Measurements from ENCODE around the gene GDF2.

The GDF2 gene

DNA sequence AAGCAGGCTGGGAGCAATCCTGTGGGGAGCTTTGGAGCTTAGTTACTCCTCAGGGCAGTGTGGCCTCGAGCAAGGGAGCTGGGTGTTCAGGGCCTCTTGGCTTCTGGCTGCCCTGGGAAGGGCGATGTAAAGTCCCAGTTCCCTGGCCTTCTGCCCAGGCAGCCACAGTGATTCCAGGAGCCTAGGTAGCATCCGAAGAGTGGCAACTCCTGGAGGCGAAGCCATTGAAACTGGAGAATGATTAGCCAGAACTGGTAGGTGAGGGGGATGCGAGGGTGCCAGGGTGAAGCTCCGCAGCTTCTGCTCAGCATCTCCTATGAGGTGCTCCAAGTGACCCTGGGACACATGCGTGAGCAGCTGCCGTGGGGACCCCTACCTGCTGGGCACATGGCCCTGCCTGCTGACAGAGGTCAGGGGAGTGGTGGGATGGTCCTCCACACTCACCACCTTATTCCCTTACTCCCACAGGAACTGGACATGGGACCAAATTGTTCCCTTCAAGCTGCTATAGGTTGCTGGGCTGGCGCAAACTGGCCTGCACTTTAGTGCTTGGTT, 7.8 kb upstream of the GDF2 start:
- no peak for DNase-seq

- DNase-seq: no peak
These were observed 6.8 kb upstream of the GDF2 start for GRCh38 chr10:47315421-47315820.

DNA sequence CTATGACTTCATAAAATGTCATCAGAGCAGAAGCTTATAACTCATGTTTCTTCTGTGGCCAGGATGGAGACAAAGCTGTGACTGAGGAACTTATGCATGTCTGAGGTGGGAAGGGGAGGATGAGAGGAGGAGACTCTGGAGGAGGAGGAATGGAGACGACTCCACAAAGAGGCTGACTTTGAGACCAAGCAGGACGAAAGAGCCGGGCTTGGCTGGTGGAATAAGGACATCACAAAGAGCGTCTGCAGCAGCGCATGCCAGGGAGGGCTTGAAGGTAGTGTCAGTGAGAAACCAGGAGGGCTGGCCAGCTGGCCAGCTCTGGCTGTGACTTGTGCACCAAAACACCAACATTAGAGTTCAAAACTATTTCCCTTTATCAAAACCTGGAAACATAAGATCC, 6.1 kb upstream of the GDF2 start:
- DNase-seq: no peak

DNA sequence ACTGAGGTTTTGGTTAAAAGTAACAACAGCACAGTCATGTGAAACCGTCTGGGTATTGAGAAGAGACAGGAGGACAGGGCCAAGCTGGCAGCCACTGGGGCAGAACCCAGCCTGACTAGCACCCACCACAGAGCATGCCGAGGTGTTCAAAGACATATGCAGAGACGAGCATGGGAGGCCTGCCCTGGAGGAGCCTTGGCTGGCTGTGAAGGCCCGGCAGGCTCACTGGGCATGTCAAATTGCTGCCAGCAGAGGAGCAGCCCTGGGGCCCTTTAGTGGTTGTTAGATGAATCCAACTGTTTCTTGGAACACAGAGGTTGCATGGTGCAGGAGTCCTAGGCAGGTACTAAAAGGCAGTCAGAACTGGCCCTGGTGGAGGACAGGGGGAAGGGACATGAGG, 5.0 kb upstream of the GDF2 start:
- DNase-seq: no peak

- no peak for DNase-seq
These were observed 3.5 kb upstream of the GDF2 start for GRCh38 chr10:47318706-47319105.

- no peak for DNase-seq
These were observed 2.5 kb upstream of the GDF2 start for GRCh38 chr10:47319784-47320183.

- DNase-seq: no peak
These were observed 1.4 kb upstream of the GDF2 start for GRCh38 chr10:47320812-47321211.

- no peak for DNase-seq
These were observed 596 bp upstream of the GDF2 start for GRCh38 chr10:47321521-47322195.

- no peak for DNase-seq
These were observed 833 bp downstream of the GDF2 start for GRCh38 chr10:47323087-47323486.

GRCh38 chr10:47323636-47324296, 1.5 kb downstream of the GDF2 start:
- no peak for DNase-seq

DNA sequence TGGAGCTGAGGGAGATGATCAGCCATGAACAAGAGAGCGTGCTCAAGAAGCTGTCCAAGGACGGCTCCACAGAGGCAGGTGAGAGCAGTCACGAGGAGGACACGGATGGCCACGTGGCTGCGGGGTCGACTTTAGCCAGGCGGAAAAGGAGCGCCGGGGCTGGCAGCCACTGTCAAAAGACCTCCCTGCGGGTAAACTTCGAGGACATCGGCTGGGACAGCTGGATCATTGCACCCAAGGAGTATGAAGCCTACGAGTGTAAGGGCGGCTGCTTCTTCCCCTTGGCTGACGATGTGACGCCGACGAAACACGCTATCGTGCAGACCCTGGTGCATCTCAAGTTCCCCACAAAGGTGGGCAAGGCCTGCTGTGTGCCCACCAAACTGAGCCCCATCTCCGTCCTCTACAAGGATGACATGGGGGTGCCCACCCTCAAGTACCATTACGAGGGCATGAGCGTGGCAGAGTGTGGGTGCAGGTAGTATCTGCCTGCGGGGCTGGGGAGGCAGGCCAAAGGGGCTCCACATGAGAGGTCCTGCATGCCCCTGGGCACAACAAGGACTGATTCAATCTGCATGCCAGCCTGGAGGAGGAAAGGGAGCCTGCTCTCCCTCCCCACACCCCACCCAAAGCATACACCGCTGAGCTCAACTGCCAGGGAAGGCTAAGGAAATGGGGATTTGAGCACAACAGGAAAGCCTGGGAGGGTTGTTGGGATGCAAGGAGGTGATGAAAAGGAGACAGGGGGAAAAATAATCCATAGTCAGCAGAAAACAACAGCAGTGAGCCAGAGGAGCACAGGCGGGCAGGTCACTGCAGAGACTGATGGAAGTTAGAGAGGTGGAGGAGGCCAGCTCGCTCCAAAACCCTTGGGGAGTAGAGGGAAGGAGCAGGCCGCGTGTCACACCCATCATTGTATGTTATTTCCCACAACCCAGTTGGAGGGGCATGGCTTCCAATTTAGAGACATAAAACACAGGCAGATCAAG, 3.3 kb downstream of the GDF2 start:
- DNase-seq: no peak

- no peak for DNase-seq
These were observed 4.2 kb downstream of the GDF2 start for GRCh38 chr10:47326306-47326926.

GRCh38 chr10:47326927-47327330, 4.7 kb downstream of the GDF2 start:
- no peak for DNase-seq

DNA sequence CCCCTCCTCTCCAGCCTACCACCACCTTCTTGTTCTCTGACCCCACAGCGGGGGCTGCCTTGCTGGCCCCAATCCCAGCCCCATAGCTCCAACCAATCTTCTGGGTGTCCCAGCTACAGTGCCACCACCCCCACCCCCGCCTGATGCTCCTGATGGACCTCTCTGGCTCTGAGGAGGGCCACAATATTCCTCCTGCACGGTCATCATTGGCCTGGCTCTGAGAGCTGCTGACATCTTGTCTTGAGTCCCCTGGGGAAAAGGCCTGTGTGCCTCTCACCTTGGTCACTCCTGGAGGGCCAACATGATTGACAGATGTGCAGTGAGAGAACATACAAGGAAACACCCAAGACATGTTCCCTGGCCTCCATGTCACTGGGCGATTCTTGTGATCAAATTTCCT, 7.6 kb downstream of the GDF2 start:
- DNase-seq: no peak

DNA sequence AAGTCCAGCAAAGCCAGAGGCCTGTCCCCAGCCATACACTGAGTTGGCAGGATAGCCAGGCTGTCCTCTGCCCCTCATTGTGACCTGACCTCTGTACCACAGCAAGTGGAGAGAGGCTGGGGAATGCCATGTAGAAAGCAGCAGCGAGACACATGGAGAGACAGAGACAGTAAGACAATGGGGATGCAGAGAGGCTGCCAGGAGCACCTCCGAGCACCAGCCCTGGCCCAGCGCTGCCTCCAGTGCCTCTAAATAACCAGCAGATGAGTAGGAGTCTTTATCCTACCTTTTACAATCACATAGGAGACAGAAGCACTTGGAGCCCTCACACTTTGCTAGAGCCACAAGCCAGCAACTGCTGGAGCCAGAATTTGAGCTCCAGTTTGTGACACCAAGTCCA, 8.1 kb downstream of the GDF2 start:
- DNase-seq: no peak

DNA sequence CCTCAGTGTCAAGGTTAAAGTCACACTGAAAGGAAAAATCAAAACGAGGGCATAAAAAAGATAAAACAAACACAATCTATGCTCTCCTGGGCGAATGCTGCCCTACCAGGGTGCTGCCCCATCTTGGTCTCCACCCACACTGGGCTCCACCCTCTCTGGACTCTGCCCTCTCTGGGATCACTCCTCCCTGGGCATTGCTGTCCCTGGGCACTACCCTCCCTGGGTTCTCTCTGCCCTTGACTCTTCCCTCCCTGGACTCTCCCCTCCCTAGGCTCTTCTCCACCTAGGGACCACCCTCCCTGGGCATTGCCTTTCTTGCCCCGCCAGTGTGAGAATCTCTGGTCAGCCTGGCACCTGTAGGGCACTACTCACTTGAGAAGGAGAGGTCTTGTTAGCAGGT, 8.6 kb downstream of the GDF2 start:
- no peak for DNase-seq

GRCh38 chr10:47331491-47331890, 9.2 kb downstream of the GDF2 start:
- DNase-seq: no peak

DNA sequence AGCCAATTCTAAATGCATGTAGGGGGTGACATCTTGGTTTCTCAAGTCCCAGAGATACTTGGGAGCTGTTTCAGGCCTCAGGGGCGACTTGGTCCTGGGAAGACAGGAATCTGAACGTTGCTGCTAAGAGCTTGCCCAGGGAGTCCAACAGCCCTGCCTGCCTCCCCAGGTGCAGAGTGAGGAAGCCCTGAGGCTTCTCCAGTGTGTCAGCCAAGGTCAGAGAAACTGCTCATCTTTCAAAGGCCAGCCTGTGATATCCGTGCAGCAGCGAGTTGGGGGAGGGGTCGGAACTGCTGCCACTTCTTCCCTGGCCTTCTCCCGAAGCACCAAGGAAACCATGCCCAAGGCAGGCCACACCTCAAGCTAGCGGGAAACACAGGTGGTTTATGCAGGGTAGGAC, 9.7 kb downstream of the GDF2 start:
- DNase-seq: no peak

GRCh38 chr10:47332371-47332770, 10.1 kb downstream of the GDF2 start:
- no peak for DNase-seq

GRCh38 chr10:47332946-47333345, 10.7 kb downstream of the GDF2 start:
- no peak for DNase-seq

GRCh38 chr10:47333532-47333931, 11.3 kb downstream of the GDF2 start:
- DNase-seq: no peak

- DNase-seq: no peak
These were observed 12.4 kb downstream of the GDF2 start for GRCh38 chr10:47334466-47335295.

Data from activated CD4-positive, alpha-beta T cell treated with anti-CD3 and anti-CD28 coated beads for 1 hour (primary cell).